K562 (cell line): Measurements from ENCODE around the gene B4GALNT4. TPM values are rescaled to one million over a fixed set of nuclear protein-coding genes. Genes with fewer than 3 reads are reported as not detected.

Source experiments
- ATAC-seq: fragments of 200-7000 bp; cut with Tn5 transposase; 3 replicates; pipeline ENCODE4 v1.9.1; 2020; ENCODE audit warnings: moderate library complexity
- BruUV-seq: library from RNA; stranded (reverse); fragments of 400-500 nt; replicated peaks from 2 replicates; lab custom pipeline; 2021; lab: Mats Ljungman, UMichigan
- CTCF ChIA-PET: fragments of 300-600 bp; formaldehyde crosslinking; extraction: SDS; loops from one replicate; lab custom pipeline; 2021; ENCODE audit warnings: low intra/inter-chr PET ratio; lab: Yijun Ruan, JAX
- POLR2A ChIA-PET: fragments of 300-600, 350-650 bp; sonication (Branson Sonifier 250); formaldehyde crosslinking; extraction: SDS; loops from one replicate; lab custom pipeline; 2021; ENCODE audit warnings: antibody characterized with exemption, inconsistent platforms; lab: Yijun Ruan, JAX
- DNase-seq, 4 experiments: peaks; one replicate each; pipeline versions ENCODE4 v3.0.0 to v3.0.0-alpha.2; 2011 to 2018; ENCODE audit warnings: low spot score in 3 of 4, mixed read lengths in 3 of 4; ENCODE audit errors: extremely low read depth in 1 of 4
- FAIRE-seq: peaks from 2 replicates; lab custom pipeline; 2011; peaks lifted over from hg19 to GRCh38; lab: Jason Lieb, UNC
- H2AFZ ChIP-seq: 2 replicates; pipeline ENCODE4 v1.6.0; 2011; ENCODE audit warnings: low read depth, low read length, control low read depth, inconsistent platforms
- H3K27ac ChIP-seq: fragments of 200-600 bp; 3 replicates; pipeline ENCODE4 v1.8.0; 2011; ENCODE audit warnings: low read depth, mild to moderate bottlenecking, control low read depth, inconsistent platforms, low read length, moderate library complexity, mixed read lengths; ENCODE audit errors: extremely low read depth
- H3K27me3 ChIP-seq, 2 experiments: fragments of 300-600 bp in 1 of 2; 2 replicates in 1 of 2; 3 replicates in 1 of 2; pipeline versions ENCODE4 v1.6.0 to v1.8.0; 2011; ENCODE audit warnings: inconsistent platforms in 2 of 2, low read length in 2 of 2, mild to moderate bottlenecking in 1 of 2, mixed read lengths in 1 of 2, moderate library complexity in 1 of 2; ENCODE audit not compliant: control insufficient read depth in 2 of 2, insufficient read depth in 2 of 2
- H3K36me3 ChIP-seq: fragments of 300-600 bp; 3 replicates; pipeline ENCODE4 v1.8.0; 2011; ENCODE audit warnings: mild to moderate bottlenecking, low read length, inconsistent platforms; ENCODE audit not compliant: control insufficient read depth, insufficient read depth
- H3K4me1 ChIP-seq, 2 experiments: fragments of 200-600 bp in 1 of 2; replicated peaks in 1 of 2; 2 replicates in 1 of 2; 3 replicates in 1 of 2; pipeline versions ENCODE4 v1.5.1 to v1.8.0; 2011; ENCODE audit warnings: inconsistent platforms in 2 of 2, low read length in 2 of 2, mild to moderate bottlenecking in 1 of 2, mixed read lengths in 1 of 2, moderate library complexity in 1 of 2; ENCODE audit not compliant: control insufficient read depth in 2 of 2, insufficient read depth in 2 of 2
- H3K4me2 ChIP-seq: 2 replicates; pipeline ENCODE4 v1.6.1; 2011; ENCODE audit warnings: low read length, control low read depth, inconsistent platforms, mixed read lengths; ENCODE audit not compliant: insufficient read depth
- H3K4me3 ChIP-seq: fragments of 200-600 bp; sonication (generic), shearing (Covaris generic); 2 replicates; pipeline ENCODE4 v1.5.1; 2016; ENCODE audit warnings: control low read depth, inconsistent platforms
- H3K79me2 ChIP-seq: fragments of 200-600 bp; 3 replicates; pipeline ENCODE4 v1.8.0; 2011; ENCODE audit warnings: low read length, inconsistent platforms; ENCODE audit not compliant: control insufficient read depth, insufficient read depth
- H3K9ac ChIP-seq, 2 experiments: 2 replicates each; pipeline versions ENCODE4 v1.6.0 to v1.6.1; 2011; ENCODE audit warnings: low read depth in 2 of 2, low read length in 2 of 2, control low read depth in 1 of 2, inconsistent platforms in 1 of 2, mild to moderate bottlenecking in 1 of 2, mixed read lengths in 1 of 2; ENCODE audit not compliant: insufficient read depth in 1 of 2
- H3K9me1 ChIP-seq: one replicate; pipeline ENCODE4 v1.6.0; 2011; ENCODE audit warnings: inconsistent platforms, mild to moderate bottlenecking, low read length, moderate library complexity; ENCODE audit not compliant: control insufficient read depth, insufficient read depth
- H3K9me3 ChIP-seq: replicated peaks from 2 replicates; pipeline ENCODE4 v1.5.1; 2011; ENCODE audit warnings: low read depth, low read length, inconsistent platforms; ENCODE audit not compliant: control insufficient read depth, insufficient read depth
- H4K20me1 ChIP-seq: replicated peaks from 2 replicates; pipeline ENCODE4 v1.6.1; 2011; ENCODE audit warnings: low read length, inconsistent platforms, mixed read lengths; ENCODE audit not compliant: control insufficient read depth, insufficient read depth
- CBFA2T2 ChIP-seq: fragments of 450-650 bp; conservative IDR thresholded peaks from 2 replicates; pipeline ENCODE4 v1.6.1; 2017; ENCODE audit warnings: mild to moderate bottlenecking
- CBX5 ChIP-seq: IDR thresholded peaks from 2 replicates; pipeline ENCODE4 v1.6.1; 2014; ENCODE audit warnings: low read depth, borderline replicate concordance
- FOXK2 ChIP-seq, 2 experiments: fragments of 450-650 bp; IDR thresholded peaks in 1 of 2; conservative IDR thresholded peaks in 1 of 2; 2 replicates each; pipeline ENCODE4 v1.6.1; 2016; ENCODE audit warnings: low read depth in 2 of 2, mild to moderate bottlenecking in 1 of 2
- POLR2G ChIP-seq: fragments of 200-400 bp; formaldehyde crosslinking; IDR thresholded peaks from 2 replicates; pipeline ENCODE4 v1.6.1; 2017; ENCODE audit warnings: low read depth, mild to moderate bottlenecking, antibody characterized with exemption, low read length, moderate library complexity
- ZNF124 ChIP-seq: sonication (generic); formaldehyde crosslinking; IDR thresholded peaks from 2 replicates; pipeline ENCODE4 v1.8.1; 2022; ENCODE audit warnings: missing genetic modification reagents
- WGBS: fragments of 100-300 bp; shearing (Covaris generic); methylation state at CpG from one replicate; pipeline ENCODE4 v1.1.6; 2016; ENCODE audit warnings: low coverage, mixed read lengths; ENCODE audit not compliant: insufficient coverage; ENCODE audit errors: missing lambda C conversion rate; 5-methylcytosine and 5-hydroxymethylcytosine counted together
- in situ Hi-C: fragments of 300-500 bp; cut with MboI; formaldehyde crosslinking; loops from 4 replicates; pipeline ENCODE4 v1.15.0; 2018; ENCODE audit warnings: inconsistent platforms, mixed read lengths
- intact Hi-C: fragments of 100-400 bp; cut with micrococcal nuclease; formaldehyde crosslinking; loops from 2 replicates; pipeline ENCODE4 v1.14.2; 2022
- polyA plus RNA-seq, 8 experiments: library from polyadenylated mRNA; depleted of rRNA in 4 of 8; stranded (reverse) in 5 of 8; unstranded in 3 of 8; fragments of >200 nt; fragmentation: Nextera tagmentation in 2 of 8; fragmentation: Illumina TruSeq in 1 of 8; extraction: Ambion mirVana in 2 of 8; extraction: Trizol in 1 of 8; gene quantifications; 2 replicates each; pipeline versions ENCODE4 v1.2.1 to v1.2.3, GENCODE V29; 2011 to 2014; ENCODE audit warnings: inconsistent platforms in 1 of 8, missing spikeins in 1 of 8
- total RNA-seq, 7 experiments: library from RNA; depleted of rRNA in 6 of 7; stranded (reverse); fragments of >200 nt in 6 of 7; fragmentation: Illumina TruSeq in 2 of 7; extraction: Trizol in 2 of 7; gene quantifications; 2 replicates each; pipeline versions ENCODE4 v1.2.1 to v1.2.3, GENCODE V29; 2011 to 2021; ENCODE audit warnings: low replicate concordance in 1 of 7

Gene B4GALNT4
- total and polyA plus RNA-seq, 9 of the 15 experiments (the other 6 are each of a cell fraction or from before 2014, with no cell fraction given) = 0.20 to 37.1 (median 10.8) TPM; not detected in 1

GRCh38 chr11:403021-403760, 33.9 kb downstream of the B4GALNT4 start (continued):
- no peak for TF ChIP-seq CBFA2T2

GRCh38 chr11:403761-404431, 34.6 kb downstream of the B4GALNT4 start:
- H3K4me3 ChIP-seq = no peak overlapping the region
- in situ Hi-C loops (no loop called here), intact Hi-C loops (no loop called here)
- peaks cover 11% of the 10 kb centered on the region; the same call in 2 of the 3 replicates for H3K79me2 ChIP-seq
- ChIA-PET POLR2A (interaction anchor here (1.2 kb wide), 1 partner anchor 11 kb away, joined by 4 read pairs; the partner anchor contains the start of gene SIGIRR), CTCF (no interaction called here)
- peaks cover 6 to 46% of the 10 kb centered on the region in 2 experiments; a peak in 3 of 5 replicates for H3K4me1 ChIP-seq
- H2AFZ ChIP-seq = no peak overlapping the region
- TF ChIP-seq CBX5 (no peak), FOXK2 (conservative IDR thresholded peaks at IDR 0.05 in 1 of 2, IDR thresholded peaks at IDR 0.05 in 1 of 2; ENCODE audit: low read depth in 2 of 2) (no peak), ZNF124 (CRISPR knock-in tag) (no peak), POLR2G (peak; percentile 37; the same call in 1 of the 2 replicates)
- no peak for DNase-seq
- BruUV-seq = no TSS peak
- peaks cover 2% of the 10 kb centered on the region; the same call in 1 of the 2 replicates for H3K9me3 ChIP-seq
- peaks cover 42% of the 10 kb centered on the region; the same call in 2 of the 3 replicates for H3K36me3 ChIP-seq
- no peaks in the 10 kb centered on the region for H3K27me3 ChIP-seq
- 95% methylated on average over 26 of the region's 27 CpGs for WGBS
- no peak overlapping the region for H3K4me2 ChIP-seq
- no peaks in the 10 kb centered on the region for H3K9me1 ChIP-seq
- no peaks in the 10 kb centered on the region for H4K20me1 ChIP-seq
- no peak overlapping the region; a peak in 1 of 4 replicates for H3K9ac ChIP-seq
- no peak overlapping the region for H3K27ac ChIP-seq
- no peak for ATAC-seq
- FAIRE-seq = no peak
